Activated CD4-positive, alpha-beta T cell treated with anti-CD3 and anti-CD28 coated beads for 4 hours (primary cell): ENCODE data around the gene ISCU.

ENCODE experiments used
- DNase-seq, 2 donors: peaks; one replicate each; pipeline ENCODE4 v3.0.0-alpha.2; 2020

Gene ISCU

DNA sequence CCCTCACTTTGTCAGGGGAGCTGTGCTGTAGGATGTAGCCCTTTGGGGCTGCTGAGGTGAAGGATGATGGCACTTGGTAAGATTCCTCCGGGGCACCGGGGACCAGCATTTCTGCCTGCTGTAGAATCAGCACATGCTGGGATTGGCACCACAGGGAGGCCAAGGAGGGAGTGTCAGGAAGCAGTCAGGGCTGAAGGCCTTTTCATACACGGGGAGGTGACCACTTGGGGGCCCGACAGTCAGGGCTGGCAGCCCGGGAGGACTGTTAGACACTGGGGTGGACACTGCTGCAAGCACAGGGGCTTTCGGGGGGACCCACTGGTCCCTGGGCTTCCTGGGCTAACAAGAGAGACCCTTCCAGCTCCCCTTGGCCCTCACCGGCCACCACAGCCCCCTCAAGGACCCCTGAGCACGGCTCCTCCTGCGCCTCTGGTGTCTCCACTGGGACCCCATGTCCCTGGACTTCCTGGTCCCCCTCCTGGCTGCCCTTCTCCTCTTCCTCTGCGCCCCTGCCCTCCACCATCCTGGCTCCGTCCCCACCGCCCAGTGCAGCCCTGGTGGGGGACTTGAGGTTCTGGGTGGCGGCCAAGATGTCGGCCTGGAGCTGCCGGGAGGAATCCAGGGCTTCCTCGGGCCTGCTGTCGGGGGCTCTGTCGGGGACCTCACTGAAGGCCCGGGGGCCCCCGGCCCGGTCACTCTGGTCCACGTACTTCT is 29.0 kb downstream of the ISCU start:
- no peak for DNase-seq

DNA sequence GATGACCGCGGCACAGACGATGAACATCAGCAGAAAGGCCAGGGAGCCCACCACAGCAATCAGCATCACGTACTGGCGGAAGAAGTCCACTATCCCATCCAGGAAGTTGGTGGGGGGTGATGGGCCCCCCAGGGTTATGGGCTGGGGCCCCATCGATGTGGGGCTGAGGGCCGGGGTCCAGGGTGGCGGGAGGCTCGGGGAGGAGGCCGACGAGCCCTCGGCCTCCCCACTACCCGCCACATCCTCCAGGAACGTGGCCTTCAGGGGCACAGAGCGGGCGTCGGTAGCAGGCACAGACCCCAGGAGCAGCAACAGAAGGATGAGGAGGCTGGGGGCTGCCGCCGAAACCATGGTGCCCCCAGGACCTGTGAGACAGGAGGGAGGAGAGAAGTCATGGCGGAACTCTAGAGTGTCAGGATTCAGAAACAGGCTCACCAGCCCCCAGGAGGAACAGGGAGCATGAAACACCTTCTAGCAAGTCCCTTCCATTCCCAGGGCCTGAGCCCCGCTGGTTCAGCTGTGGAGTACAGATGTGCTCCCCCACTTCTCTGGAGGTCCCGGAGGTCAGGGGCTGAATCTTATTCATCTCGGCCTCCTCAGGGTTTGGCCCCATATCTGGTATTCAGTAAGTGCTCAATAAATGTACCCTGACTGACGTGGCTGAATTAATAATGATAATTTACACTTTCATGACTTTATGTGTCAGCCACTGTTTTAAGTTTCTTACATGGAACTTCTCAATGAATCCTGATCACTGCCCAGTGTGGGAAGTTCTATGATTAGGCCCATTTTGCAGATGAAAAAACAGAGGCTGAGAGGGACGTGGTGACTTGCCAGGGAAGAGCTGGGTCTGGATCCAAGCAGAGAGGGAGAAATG is 29.9 kb downstream of the ISCU start:
- DNase-seq: no peak

DNA sequence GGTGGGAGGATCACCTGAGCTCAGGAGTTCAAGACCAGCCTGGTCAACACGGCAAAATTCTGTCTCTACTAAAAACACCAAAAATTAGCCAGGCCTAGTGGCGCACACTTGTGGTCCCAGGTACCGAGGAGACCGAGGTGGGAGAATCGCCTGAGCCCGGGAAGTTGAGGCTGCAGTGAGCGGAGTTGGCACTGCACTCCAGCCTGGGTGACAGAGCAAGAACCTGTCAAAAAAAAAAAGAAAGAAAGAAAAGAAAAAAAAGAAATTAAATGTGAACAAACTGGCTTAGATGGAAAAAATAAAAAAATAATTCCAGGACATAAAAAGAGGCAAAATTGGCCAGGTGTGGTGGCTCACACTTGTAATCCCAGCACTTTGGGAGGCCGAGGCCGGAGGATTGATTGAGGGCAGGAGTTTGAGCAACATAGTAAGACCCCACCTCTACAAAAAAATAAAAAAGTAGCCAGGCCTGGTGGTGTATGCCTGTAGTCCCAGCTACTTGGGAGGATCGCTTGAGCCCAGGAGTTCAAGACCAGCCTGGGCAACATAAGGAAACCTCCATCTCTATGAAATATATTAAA is 32.0 kb downstream of the ISCU start:
- DNase-seq: no peak

DNA sequence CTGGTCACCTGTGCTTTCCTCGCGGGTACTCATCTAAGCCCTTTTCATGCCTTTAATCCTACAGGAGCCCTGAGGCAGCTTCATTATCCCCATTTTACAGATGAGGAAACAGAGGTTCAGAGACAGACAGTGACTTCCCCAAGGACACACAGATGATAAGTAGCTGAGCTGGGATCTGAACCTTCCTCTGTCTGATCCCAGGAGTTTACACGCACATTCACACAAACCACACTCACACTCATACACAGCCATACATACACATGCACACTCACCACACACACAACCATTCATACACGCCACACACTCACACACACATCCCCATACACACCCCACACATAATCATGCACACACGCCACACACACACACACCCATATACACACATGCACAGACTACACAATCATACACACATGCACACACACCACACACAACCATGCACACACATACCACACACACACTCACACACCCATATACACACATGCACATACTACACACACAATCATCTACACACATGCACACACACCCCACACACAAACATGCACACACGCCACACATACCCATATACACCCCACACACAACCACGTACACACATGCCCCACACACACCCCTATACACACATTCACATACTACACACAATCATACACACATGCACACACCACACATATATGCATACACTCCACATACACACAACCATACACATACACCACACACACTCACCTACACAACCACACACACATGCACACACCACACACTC is 32.7 kb downstream of the ISCU start:
- DNase-seq: no peak

DNA sequence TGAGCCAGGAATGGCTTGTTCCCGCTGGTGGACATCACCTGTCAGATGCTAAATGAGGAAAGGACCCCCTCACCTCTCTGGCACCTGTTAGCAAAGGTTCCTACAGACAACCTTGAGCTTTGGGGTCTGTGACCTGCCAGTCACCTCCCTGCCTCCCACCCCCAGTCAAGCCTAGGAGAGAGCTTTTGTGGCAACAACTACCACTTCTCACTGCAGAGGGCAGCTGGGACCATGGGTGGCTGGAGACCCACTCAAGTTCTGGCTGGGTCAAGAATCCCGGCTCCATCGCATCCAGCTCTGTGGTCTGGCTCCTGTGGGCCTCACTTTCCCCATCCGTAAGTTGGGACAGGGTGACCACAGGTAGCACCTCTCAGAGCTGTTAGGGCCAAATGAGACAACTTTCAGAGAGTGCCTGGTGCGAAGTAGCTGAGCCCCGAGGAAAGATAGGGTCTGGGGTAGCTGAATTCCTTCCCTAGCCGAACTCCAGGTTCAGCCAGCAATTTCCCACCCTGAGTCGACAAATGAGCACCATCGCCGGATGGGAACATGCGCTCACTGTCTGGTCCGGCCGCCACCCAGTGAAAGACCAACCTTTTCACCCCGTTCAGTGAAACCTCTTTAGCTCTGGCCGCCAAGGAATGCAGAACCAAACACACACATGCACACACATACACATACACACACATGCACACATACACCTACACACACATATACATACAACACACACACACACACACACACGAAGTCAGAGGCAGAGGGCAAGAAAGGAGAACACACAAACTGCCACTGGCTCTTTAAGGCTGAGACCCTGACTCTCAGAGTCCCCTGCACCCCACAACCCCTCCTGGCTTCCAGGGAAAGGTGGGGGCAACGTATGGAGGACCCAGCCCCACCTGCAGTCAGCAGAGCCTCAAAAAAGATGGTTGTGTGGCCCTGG is 33.6 kb downstream of the ISCU start:
- no peak for DNase-seq

DNA sequence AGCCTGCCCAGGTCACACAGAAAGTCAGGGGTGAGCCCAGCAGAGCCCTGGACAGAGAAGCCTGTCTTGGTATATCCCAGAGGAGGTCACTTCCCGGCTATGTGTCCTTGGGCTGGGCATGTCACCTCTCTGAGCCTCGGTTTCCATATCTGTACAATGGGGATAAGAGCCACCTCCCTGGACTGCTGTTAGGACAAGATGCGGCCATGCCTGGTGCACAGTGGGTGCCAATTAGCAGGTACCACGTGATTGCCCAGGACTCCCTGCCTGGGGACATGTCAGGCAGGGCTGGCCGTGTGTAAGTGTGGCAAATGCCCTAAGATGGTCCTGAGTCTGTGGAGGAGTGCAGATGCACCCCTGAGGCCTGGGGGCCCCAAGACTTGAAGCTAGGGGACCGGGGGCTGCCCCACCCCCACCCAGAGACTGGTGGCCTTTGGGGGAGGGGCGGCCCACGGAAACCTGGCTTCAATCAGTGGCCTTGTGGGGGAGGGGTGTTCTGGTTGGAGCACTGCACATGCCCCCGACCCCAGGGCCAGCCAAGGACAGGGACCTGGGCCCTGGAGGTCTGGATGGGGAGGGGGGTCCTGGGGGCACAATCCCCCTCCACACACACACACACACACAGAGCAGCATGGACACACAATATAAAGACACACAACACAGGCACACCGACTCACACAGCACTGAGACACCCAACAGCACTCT is 34.6 kb downstream of the ISCU start:
- DNase-seq: no peak

DNA sequence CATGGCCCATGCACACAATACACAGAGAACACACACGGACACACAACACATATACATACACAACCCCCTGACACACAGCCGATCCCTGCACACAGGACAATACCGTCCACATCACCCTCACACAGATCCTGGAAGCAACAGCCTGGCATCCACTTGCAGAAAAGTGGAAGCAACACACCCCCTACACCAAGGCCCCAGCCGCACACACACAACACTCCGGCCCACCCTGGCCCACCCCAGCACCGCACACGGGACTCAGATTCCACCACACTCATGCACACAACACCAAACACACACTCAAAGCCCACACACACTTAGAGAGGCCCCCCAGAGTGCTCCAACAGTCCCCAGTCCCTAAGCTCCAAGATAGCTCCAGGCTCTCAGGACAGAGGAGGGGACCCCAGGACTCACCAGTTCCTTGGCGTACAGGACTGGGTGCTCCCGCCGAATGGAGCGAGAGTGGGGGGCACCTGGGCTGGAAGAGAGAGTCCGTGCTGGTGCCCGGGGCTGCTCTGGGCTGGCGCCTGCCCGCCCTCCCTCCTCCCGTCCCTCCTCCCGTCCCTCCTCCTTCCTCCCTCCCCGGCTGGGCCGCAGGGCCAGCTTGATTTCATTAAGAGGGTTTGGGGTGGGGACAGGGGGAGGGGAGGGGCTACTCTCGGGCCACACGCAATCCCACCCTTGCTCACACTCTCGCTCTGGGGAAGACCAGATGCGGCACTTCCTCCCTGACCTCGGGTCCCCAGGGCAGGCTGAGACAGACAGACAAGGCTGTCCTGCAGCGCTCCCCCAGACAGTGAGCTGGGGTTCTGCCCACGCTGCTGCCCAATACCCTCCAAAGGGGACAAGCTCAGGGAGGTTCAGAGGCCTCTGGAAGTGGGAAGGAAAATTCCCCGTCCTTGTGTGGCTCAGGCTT is 35.4 kb downstream of the ISCU start, which contains the start of gene TMEM119:
Gene TMEM119, minus strand, starts transcription at position 526 of the 913 bp plus-strand sequence. CDS start 5,701 bp downstream, outside the sequence.
- no peak for DNase-seq

DNA sequence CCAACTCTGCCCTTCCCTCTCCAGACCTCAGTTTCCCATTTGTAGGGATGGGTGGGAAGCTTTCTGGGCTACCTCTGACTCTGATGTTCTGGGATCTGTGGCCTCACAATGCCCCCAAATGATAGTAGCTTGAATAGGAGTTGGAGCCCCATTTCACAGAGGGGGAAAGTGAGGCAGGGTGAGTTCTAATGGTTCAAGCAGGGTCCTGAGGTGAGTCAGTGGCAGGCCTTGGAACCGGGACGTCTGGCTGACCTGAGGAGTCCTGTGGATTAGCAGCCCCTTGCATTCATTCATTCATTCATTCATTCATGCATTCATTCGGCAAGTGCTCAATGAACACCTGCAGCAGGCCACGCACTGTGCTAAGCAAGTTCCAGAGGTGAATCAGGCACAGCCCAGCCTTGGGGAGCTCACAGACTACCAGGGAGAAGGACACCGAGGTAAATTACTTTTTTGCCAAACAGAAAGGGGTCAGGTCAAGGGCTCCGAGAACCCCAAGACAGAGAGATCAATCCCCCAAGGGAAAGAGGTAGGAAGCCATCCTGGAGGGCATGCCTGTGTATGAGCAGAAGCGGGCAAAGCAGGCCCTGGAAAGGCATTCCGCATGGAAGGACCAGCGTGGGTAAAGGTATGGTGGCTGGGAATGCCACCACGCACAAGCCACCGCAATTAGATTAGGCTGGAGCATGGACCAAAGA is 36.3 kb downstream of the ISCU start:
- DNase-seq: no peak

DNA sequence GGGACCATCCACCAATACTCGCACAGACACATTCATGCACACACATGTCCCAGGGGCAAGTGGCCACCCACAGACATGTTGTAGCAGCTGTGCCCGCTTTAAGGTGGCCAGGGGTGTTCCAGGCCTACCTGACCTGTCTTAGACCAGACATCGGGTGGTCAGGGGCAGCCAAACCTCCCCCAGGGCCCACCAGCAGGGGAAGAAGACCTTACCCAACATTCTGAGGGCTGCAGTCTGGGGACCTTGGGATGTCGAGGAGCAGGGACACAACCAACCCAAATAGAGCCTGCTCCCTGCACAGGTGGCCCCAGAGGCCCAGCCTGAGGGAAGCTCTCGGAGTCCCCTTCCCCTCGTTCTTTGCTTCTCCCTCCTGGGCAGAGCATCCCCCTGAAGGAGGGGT is 37.1 kb downstream of the ISCU start:
- no peak for DNase-seq

DNA sequence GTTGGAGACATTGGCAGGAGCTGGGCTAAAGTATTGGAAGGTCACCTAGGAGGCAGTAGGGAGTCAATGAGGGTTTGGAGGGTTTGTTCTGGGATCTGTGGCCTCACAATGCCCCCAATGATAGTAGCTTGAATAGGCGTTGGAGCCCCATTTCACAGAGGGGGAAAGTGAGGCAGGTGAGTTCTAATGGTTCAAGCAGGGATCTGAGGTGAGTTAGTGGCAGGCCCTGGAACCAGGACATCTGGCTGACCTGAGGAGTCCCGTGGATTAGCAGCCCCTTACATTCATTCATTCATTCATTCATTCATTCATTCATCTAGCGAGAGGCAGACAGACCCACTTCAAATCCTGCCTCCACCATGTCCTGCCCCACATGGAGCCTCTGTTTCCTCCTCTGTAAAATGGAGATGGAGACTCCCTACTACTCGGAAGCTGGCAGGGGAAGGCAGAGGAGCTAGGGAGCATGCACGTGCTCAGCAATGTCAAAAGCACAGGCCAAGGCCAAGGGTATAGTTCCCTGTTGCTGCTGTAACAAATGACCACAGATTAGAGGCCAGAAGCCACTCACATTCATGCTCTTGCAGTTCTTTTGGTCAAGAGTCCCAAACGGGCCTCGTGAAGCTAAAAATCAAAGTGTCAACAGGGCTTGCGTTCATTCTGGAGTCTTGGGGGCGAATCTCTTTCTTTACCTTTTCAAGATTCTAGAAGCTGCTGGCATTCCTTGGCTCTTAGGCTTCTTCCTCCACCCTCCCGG is 37.7 kb downstream of the ISCU start:
- no peak for DNase-seq

DNA sequence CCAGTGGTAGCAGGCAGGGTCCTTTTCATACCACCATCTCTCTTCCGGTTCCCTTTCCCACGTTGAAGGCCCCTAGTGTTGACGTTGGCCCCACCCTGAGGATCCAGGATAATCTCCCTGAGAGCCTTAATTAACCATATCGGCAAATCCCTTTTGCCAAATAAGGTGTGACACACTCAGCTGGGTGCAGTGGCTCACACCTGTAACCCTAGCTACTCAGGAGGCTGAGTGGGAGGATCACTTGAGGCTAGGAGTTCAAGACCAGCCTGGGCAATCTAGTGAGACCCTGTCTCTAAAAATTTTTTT is 38.3 kb downstream of the ISCU start:
- DNase-seq: no peak

DNA sequence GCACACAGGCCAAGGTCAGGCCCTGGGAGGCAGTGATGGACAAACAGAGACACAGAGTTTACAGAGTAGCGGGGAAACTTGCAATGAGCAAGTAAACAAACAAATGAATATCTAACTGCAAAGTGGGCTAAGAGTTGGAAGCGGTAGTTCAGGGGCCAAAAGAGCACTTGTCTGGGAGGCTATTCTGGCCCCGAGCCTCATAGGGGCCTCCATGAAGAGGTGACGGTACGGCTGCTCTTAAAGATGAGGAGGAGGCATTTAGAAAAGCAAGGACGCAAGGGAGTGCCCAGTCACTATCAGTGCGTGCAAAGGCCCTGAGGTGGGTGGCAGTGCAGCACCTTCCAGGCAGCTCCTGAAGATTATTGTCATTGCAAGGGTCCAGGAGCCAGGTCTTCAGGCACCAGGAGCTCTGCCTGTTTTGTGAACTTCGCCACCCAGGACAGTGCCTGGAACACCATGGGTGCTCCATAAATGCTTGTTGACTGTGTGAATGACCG is 39.9 kb downstream of the ISCU start:
- no peak for DNase-seq

DNA sequence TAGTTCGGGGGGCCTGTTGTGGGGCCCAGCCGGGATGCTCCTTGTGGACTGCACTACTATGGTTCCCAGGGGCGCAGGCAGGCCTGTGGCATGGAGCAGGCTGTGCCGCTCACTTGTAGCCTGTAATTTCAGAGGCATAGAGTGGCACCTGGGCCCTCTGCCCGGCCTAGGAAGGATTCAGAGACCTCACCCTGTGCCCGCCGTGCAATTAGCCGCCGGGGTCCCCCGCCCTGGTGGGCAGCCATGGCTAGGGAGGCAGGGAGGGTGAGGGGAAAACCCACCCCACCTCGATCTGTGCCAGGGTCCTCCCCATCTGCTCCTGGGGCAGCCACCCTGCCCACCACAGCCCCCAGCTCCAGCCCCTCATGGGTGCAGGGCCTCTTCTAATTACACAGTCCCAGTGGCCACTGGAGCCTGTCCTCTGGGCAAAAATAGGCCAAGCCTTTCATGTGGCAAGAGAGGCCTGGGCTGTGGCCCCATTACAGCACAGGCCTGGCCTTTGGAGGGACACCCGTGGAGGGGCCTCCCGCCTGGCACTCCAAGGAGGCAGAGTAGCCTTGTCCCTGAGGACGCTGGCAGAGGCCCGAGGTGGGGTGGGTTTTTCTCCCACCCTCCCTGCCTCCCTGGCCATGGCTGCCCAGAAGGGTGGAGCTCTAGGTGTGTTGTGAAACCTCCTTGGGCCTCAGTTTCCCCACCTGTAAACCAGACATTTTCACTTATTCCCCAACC is 40.7 kb downstream of the ISCU start:
- no peak for DNase-seq

DNA sequence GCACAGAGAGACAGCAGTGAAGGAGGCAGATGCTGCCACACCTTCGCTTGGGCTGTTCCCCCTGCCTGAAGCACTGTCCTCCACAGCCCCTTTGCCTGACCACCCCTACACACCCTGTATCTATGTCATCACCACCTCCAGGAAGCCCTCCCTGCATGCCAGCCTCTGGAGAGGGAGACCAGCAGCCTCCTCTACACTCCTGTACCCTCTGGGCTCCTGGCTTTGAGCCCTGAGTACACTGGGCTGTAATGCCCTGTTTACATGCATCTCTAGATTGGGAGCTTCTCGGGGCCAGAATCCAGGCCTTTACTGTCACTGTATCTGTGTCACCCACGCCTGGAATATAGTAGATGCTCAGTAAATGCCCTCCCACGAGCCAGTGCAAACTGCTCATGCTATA is 41.3 kb downstream of the ISCU start:
- no peak for DNase-seq

DNA sequence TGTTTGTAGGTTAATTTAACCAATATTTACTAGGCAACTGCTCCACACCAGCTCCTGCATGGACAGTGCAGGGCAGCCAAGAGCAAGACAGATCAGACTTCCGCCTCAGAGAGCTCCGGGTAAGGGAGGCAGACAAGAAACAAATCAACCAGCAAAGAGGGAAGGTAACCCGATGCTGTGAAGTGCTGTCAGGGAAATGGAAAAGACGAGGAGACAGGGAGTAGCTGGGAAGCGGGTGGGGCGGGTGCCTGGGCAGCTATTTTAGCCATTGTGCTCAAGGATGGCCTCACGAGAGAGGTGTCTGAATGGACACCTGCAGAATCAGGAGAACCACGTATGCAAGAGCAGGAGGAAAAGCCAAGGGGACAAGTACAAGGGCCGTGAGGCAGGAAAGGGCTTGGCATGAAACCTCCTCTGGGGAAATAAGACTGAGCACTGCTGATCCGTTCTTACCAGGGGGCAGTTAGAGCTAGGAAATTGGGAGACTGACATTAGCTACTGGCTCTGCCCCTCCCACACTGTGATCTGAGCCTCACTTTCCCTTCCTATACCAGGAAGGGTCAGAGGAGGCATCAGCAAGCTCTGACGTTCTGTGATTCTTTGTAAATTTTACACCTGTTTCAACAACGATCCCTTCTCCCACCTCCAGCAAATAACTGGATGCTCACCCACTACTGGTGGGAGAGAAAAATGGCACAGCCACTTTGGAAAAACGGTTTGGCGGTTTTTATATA is 42.0 kb downstream of the ISCU start:
- no peak for DNase-seq

DNA sequence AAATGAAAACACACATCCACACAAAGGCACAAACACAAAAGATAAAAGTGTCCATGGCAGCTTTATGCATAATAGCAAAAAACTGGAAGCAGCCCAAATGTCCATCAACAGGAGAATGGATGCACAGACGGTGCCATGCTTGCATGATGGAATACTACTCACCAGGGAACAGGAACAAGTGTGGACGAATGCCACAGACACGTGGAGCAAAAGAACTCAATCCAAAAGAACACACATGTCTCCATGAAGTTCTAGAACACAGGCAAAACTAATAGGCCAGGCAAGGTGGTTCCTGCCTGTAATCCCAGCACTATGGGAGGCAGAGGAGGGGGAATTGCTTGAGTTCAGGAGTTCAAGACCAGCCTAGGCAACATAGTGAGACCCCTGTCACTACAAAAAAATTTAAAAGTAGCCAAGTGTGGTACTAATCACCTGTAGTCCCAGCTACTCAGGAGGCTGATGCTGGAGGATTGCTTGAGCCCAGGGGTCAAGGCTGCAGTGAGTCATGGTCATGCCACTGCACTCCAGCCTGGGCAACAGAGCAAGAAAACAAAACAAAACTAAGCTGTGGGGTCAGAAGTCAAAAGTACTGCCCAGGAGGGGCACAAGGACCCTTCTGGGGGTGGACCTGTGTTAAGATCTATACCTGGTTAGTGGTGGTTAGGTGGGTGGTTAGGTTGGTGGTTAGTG is 42.7 kb downstream of the ISCU start:
- no peak for DNase-seq
